ENCODE data around the gene UBE2D2.

- no peak for TF ChIP-seq CTCF (IDR thresholded peaks at IDR 0.05)
- no peak for TF ChIP-seq POLR2A (IDR thresholded peaks at IDR 0.05)
These were observed 103.1 kb downstream of the UBE2D2 start for GRCh38 chr5:139664086-139664693.

All from testis (tissue), 2 donors.